Progenitor cell of endocrine pancreas (in vitro differentiated cells): ENCODE results near the gene ARHGAP26. TPM values are rescaled to one million over a fixed set of nuclear protein-coding genes. Genes with fewer than 3 reads are reported as not detected.

Source experiments
- DNase-seq: peaks from one replicate; pipeline ENCODE4 v3.0.0; 2021; ENCODE audit warnings: low spot score; ENCODE audit not compliant: unreplicated experiment
- H3K27ac Mint-ChIP-seq: 2 replicates; pipeline ENCODE4 v1.8.0; 2021; ENCODE audit warnings: mild to moderate bottlenecking, moderate library complexity, mixed read lengths
- H3K27me3 Mint-ChIP-seq: 2 replicates; pipeline ENCODE4 v1.8.0; 2021; ENCODE audit warnings: mixed read lengths
- H3K36me3 Mint-ChIP-seq: 2 replicates; pipeline ENCODE4 v1.8.0; 2022; ENCODE audit warnings: mixed read lengths; ENCODE audit not compliant: insufficient read depth
- H3K4me1 Mint-ChIP-seq: 2 replicates; pipeline ENCODE4 v1.8.0; 2021; ENCODE audit warnings: low read depth, mixed read lengths
- H3K4me3 Mint-ChIP-seq: 2 replicates; pipeline ENCODE4 v1.8.0; 2021; ENCODE audit warnings: low read depth, mild to moderate bottlenecking, moderate library complexity, mixed read lengths
- H3K9me3 Mint-ChIP-seq: 2 replicates; pipeline ENCODE4 v1.8.0; 2021; ENCODE audit warnings: low read depth, mixed read lengths
- CTCF ChIP-seq: fragments of 200-600 bp; sonication (generic); IDR thresholded peaks from one replicate; pipeline ENCODE4 v1.5.0; 2021; ENCODE audit warnings: antibody characterized with exemption, mild to moderate bottlenecking; ENCODE audit not compliant: unreplicated experiment
- total RNA-seq: library from RNA; stranded (reverse); gene quantifications from 2 replicates; pipeline ENCODE4 v1.2.1, GENCODE V29; 2021

The ARHGAP26 gene
- total RNA-seq, 1 donor from 2014 or later: 21.3 TPM

GRCh38 chr5:143216211-143216610 is 446.0 kb downstream of the ARHGAP26 start:
- H3K36me3 Mint-ChIP-seq: no peaks in the 10 kb centered on the region
- no peak for TF ChIP-seq CTCF
- H3K4me1 Mint-ChIP-seq: peaks cover 13% of the 10 kb centered on the region
- DNase-seq: no peak
- H3K9me3 Mint-ChIP-seq: no peaks in the 10 kb centered on the region
- no peak overlapping the region for H3K4me3 Mint-ChIP-seq
- H3K27me3 Mint-ChIP-seq: no peaks in the 10 kb centered on the region
- H3K27ac Mint-ChIP-seq: no peak overlapping the region

GRCh38 chr5:143217065-143217803 is 447.1 kb downstream of the ARHGAP26 start:
- Mint-ChIP-seq H3K9me3 (no peaks in the 10 kb centered on the region), H3K36me3 (no peaks in the 10 kb centered on the region), H3K4me1 (peaks cover 16% of the 10 kb centered on the region), H3K27ac (no peak overlapping the region), H3K4me3 (no peak overlapping the region), H3K27me3 (no peaks in the 10 kb centered on the region)
- TF ChIP-seq CTCF: no peak
- DNase-seq: no peak

GRCh38 chr5:143217804-143218160 is 447.6 kb downstream of the ARHGAP26 start:
- H3K4me3 Mint-ChIP-seq: no peak overlapping the region

DNA sequence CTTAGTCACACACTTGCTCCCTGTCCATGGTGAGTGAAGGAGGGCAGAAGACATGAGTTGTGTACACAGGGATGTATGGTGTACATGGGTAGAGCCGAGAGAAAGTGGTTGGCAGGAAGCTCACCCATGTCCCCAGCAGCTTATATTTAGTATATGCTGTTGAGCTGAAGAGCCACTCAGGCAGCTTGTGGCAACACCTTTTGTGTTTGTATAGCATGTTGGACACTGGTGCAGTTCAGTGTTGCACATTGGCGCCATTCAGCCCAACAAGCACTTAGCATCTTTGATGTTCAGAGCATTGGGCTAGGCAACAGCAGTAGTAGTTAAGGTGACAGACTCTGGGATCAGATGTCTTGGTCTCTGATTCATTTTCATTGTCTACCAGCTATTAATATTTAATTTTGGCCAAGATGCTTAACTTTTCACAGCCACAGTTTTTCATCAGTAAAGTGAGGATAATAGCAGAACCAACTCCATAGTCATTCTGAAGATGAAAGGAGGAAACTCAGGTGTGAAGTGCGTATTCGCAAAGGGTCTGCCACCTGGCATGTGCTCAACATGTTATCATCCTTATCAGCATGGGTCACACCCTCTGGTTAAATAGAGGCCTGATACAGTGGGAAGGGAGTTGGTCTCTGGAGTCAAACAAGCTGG is 448.5 kb downstream of the ARHGAP26 start:
- H3K27me3 Mint-ChIP-seq: no peaks in the 10 kb centered on the region
- no peak for DNase-seq
- H3K9me3 Mint-ChIP-seq: no peaks in the 10 kb centered on the region
- no peak overlapping the region for H3K27ac Mint-ChIP-seq
- no peak overlapping the region for H3K4me3 Mint-ChIP-seq
- TF ChIP-seq CTCF: no peak
- H3K4me1 Mint-ChIP-seq: peaks cover 22% of the 10 kb centered on the region
- peaks cover 2% of the 10 kb centered on the region for H3K36me3 Mint-ChIP-seq

More at GRCh38 chr5:143217804-143218160, 447.6 kb downstream of the ARHGAP26 start:
- H3K27me3 Mint-ChIP-seq: no peaks in the 10 kb centered on the region
- H3K9me3 Mint-ChIP-seq: no peaks in the 10 kb centered on the region
- peaks cover 20% of the 10 kb centered on the region for H3K4me1 Mint-ChIP-seq
- no peak for DNase-seq
- TF ChIP-seq CTCF: no peak
- no peak overlapping the region for H3K27ac Mint-ChIP-seq
- H3K36me3 Mint-ChIP-seq: no peaks in the 10 kb centered on the region

DNA sequence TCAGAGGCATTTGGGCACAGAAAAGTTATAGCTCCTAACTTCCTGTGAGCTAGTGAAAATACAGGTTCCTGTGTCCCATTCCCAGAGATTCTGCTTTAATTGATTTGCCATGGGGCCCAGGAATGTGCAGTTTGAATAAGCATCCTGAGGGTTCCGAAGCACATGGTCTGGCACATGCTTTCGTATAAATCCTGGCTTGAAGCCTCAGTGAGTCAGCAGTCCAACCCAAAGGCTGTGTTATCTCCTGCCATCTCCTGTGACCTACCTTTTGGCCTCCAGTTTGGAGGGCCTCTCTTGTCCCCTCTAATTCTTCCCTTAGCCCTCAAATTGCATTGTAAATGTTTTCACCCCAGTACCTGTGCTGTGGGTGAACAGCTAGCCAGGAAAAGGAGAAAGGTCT is 449.5 kb downstream of the ARHGAP26 start:
- H3K9me3 Mint-ChIP-seq: no peaks in the 10 kb centered on the region
- H3K4me3 Mint-ChIP-seq: no peak overlapping the region
- H3K4me1 Mint-ChIP-seq: peaks cover 22% of the 10 kb centered on the region
- no peak overlapping the region for H3K27ac Mint-ChIP-seq
- no peak for TF ChIP-seq CTCF
- DNase-seq: no peak
- peaks cover 5% of the 10 kb centered on the region for H3K27me3 Mint-ChIP-seq
- peaks cover 2% of the 10 kb centered on the region for H3K36me3 Mint-ChIP-seq
